PFSK-1 (cell line): ENCODE data around the gene LDLRAD4.

Experiments used
- FOXP2 ChIP-seq: optimal IDR thresholded peaks from 2 replicates; pipeline ENCODE3; 2011; ENCODE audit warnings: borderline replicate concordance, control low read depth, inconsistent platforms; ENCODE audit not compliant: insufficient read depth; ENCODE audit errors: extremely low read length, extremely low read depth
- POLR2AphosphoS5 ChIP-seq: IDR thresholded peaks from 2 replicates; pipeline ENCODE4 v1.6.1; 2012; ENCODE audit warnings: low read depth, mild to moderate bottlenecking, control low read depth, low read length, moderate library complexity
- SIN3A ChIP-seq: IDR thresholded peaks from 2 replicates; pipeline ENCODE4 v1.6.1; 2012; ENCODE audit warnings: mild to moderate bottlenecking, low read length, moderate library complexity, borderline replicate concordance; ENCODE audit not compliant: insufficient read depth
- TAF1 ChIP-seq: IDR thresholded peaks from 2 replicates; pipeline ENCODE4 v1.6.1; 2012; ENCODE audit warnings: low read length, control low read depth, borderline replicate concordance; ENCODE audit not compliant: insufficient read depth
- TF ChIP-seq, protein P1 (sequence below), 2 experiments: IDR thresholded peaks; 2 replicates each; pipeline versions ENCODE4 v1.6.1 to v1.8.0; 2011 to 2012; ENCODE audit warnings: low read depth in 2 of 2, low read length in 2 of 2, control low read depth in 1 of 2, inconsistent platforms in 1 of 2, mild to moderate bottlenecking in 1 of 2, moderate library complexity in 1 of 2; ENCODE audit not compliant: insufficient read depth in 1 of 2

DNA sequence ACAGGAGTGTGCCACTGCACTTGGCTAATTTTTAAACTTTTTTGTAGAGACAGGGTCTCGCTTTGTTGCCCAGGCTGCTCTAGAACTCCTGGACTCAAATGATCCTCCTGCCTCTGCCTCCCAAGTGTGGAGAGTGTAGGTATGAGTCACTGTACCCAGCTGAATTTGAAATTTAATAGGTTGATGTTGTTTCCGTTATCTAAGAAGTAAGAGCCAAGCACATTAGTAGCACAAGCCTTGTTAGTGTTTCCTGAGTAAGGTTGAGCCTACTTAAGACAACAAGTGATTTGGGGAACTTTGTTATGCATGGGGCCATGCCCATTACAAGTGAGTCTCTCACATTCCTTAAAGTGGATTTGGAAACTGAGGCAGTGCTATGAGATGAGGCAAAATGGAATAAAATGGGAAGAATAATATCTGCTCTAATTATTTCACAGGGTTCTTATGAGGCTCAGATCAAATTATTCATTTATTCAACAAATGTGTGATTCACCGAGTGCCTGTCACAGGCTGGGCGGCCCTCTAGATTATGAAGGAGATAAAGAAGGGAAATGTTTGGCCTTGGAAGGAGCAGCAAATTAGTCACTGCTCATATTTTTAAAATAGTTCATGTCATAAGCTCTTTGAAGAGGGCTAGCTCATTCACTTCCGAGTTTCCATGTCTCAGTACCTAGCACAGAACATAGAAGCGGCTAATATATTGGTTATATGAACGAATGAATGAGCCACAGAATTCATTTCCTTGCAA is 217.2 kb downstream of the LDLRAD4 start:
- TF ChIP-seq POLR2AphosphoS5 (no peak), SIN3A (no peak), TAF1 (no peak), FOXP2 (no peak)
- TF ChIP-seq, protein P1, sequence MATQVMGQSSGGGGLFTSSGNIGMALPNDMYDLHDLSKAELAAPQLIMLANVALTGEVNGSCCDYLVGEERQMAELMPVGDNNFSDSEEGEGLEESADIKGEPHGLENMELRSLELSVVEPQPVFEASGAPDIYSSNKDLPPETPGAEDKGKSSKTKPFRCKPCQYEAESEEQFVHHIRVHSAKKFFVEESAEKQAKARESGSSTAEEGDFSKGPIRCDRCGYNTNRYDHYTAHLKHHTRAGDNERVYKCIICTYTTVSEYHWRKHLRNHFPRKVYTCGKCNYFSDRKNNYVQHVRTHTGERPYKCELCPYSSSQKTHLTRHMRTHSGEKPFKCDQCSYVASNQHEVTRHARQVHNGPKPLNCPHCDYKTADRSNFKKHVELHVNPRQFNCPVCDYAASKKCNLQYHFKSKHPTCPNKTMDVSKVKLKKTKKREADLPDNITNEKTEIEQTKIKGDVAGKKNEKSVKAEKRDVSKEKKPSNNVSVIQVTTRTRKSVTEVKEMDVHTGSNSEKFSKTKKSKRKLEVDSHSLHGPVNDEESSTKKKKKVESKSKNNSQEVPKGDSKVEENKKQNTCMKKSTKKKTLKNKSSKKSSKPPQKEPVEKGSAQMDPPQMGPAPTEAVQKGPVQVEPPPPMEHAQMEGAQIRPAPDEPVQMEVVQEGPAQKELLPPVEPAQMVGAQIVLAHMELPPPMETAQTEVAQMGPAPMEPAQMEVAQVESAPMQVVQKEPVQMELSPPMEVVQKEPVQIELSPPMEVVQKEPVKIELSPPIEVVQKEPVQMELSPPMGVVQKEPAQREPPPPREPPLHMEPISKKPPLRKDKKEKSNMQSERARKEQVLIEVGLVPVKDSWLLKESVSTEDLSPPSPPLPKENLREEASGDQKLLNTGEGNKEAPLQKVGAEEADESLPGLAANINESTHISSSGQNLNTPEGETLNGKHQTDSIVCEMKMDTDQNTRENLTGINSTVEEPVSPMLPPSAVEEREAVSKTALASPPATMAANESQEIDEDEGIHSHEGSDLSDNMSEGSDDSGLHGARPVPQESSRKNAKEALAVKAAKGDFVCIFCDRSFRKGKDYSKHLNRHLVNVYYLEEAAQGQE (IDR thresholded peaks at IDR 0.05; ENCODE audit: insufficient read depth in 1 of 2, low read depth in 2 of 2, low read length in 2 of 2), result no peak
